ENCODE data around the gene GLT1D1. TPM values are rescaled to one million over a fixed set of nuclear protein-coding genes. Genes with fewer than 3 reads are reported as not detected.
A peak's percentile ranks its signal among the peaks of the same experiment; 100 is the strongest.

The GLT1D1 gene
- total and polyA plus RNA-seq, 5 donors, result 0.07 to 0.44 (median 0.38) TPM; not detected in 1

DNA sequence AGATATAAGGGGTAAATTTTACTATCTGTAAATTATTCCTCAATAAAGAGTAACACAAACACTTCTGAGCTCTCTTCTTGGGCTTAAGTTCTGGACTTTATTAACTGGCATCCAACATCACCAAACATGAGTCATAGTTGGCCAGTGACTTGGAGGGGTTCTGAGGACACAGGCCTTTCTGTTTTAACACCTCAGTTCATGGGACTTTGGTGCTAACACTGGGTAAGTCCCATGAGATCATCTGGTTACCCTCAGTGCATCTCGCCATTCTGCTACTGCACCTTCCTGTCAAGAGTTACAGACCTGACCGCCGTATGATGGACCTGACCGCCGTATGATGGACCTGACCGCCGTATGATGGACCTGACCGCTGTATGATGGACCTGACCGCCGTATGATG lies 39.4 kb upstream of the GLT1D1 start:
- no peak for ATAC-seq
- no peaks in the 10 kb centered on the region for H3K27me3 ChIP-seq (ENCODE audit: control insufficient read depth, insufficient read depth)
- DNase-seq, result no peak
- no peak overlapping the region for H3K4me3 ChIP-seq (ENCODE audit: low read length)
- WGBS, result 78% methylated on average over 10 of the region's 10 CpGs
- intact Hi-C loops (cut with DNase I), result no loop called here
- no peak overlapping the region for H3K27ac ChIP-seq (ENCODE audit: low read length)
- no peaks in the 10 kb centered on the region for H3K9me3 ChIP-seq (ENCODE audit: control insufficient read depth, low read length)
- peaks cover 12% of the 10 kb centered on the region for H3K4me1 ChIP-seq (ENCODE audit: control insufficient read depth, insufficient read depth, low read length)

DNA sequence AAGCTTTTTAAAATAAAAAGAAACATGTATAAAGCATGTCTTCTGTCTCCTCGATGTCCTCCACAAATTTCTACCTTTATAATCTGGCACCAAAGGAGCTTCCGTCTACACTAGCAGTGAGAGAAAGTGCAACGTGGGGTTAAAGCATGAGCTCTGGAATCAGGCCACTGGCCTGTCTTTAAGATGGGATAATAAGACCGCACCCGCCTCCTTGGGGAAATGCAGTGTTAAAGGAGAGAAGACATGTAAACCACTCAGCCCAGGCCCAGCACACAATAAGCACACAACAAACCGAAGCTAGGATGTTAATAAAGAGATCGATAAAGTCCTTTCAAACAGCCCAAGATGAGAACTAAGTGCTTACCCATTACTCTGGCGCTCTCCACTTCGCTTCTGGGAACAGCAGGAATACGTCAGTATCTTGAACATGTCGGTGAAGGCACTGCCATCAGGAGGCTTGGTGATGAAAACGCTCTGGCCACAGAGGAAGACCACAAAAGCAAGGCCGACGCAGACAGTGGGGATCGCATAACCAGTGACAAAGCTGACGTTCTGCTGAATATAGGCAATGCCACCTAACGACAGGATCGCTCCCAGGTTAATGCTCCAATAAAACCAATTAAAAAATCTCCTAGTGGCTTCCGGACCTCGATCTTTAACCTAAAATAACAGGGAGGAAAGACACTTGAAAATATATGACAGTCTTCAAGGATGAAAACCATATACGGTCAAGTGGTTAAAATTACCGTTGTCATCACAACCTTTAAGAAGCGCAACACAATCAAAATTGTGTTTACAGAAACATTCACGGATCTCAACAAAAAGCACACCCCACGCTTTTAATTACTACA lies 38.6 kb upstream of the GLT1D1 start:
- Histone ChIP-seq H3K4me3 (ENCODE audit: low read length) (no peak overlapping the region), H3K27me3 (ENCODE audit: control insufficient read depth, insufficient read depth) (no peaks in the 10 kb centered on the region), H3K4me1 (ENCODE audit: control insufficient read depth, insufficient read depth, low read length) (peaks cover 12% of the 10 kb centered on the region), H3K9me3 (ENCODE audit: control insufficient read depth, low read length) (no peaks in the 10 kb centered on the region), H3K27ac (ENCODE audit: low read length) (no peak overlapping the region)
- DNase-seq (peak in 2 of 3 donors; percentile 36 to 70), ATAC-seq (no peak)
- WGBS, result 91% methylated on average over 25 of the region's 25 CpGs
- intact Hi-C loops (cut with DNase I), result no loop called here

DNA sequence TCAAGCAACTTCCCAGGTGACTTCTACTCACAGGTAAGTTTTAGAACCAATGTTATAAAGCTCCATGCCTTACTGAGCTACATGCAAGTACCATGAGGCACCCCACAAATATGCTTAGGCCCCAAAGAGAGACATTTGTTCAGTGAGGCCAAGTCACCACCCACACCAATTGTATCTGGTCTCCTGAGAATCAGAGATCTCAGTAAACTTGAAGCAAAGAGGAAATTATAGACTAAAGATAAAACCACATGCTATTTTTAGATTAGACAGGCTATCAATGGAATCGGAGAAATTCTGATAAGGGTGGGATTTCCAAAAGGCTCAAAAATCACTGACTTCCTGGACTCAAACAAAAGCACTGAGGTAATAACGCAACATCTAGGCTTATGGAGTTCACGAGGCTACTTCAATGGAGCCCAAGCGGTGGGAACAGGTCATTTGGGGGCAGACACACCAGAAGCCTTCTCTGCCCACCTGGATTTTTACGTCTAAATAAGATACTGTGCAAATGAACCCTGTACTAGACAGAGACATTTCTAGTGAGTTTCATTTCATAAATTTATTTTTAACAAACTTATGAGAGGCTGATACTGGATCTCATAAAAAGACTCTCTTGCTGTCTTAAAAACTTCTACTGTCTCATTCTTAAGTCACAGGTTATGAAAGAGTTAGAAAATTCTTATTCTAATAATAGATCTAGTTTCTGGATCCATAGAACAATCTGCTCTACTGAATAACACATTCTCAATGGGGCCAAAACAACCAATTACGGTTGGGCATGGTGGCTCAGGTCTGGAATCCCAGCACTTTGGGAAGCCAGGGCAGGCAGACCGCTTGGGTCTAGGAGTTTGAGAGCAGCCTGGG lies 37.3 kb upstream of the GLT1D1 start:
- DNase-seq, result no peak
- Histone ChIP-seq H3K27ac (ENCODE audit: low read length) (peak overlapping the region; percentile 91), H3K4me1 (ENCODE audit: control insufficient read depth, insufficient read depth, low read length) (peaks cover 6% of the 10 kb centered on the region), H3K4me3 (ENCODE audit: low read length) (no peak overlapping the region), H3K9me3 (ENCODE audit: control insufficient read depth, low read length) (no peaks in the 10 kb centered on the region), H3K27me3 (ENCODE audit: control insufficient read depth, insufficient read depth) (no peaks in the 10 kb centered on the region)
- WGBS, result 69% methylated on average over 7 of the region's 7 CpGs
- ATAC-seq, result no peak
- intact Hi-C loops (cut with DNase I), result no loop called here

DNA sequence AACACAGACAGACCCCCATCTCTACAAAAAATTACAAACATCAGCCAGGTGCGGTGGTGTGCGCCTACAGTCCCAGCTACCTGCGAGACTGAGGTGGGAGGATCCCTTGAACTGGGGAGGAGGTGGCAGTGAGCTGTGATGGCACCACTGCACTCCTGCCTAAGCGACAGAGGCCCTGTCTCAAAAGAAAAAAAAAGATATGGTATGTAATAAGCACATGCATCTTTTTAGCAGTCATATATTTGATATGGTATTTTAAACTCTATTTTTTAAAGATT lies 36.7 kb upstream of the GLT1D1 start:
- Histone ChIP-seq H3K4me1 (ENCODE audit: control insufficient read depth, insufficient read depth, low read length) (peaks cover 8% of the 10 kb centered on the region), H3K27ac (ENCODE audit: low read length) (peak overlapping the region; percentile 91), H3K9me3 (ENCODE audit: control insufficient read depth, low read length) (no peaks in the 10 kb centered on the region), H3K27me3 (ENCODE audit: control insufficient read depth, insufficient read depth) (no peaks in the 10 kb centered on the region), H3K4me3 (ENCODE audit: low read length) (no peak overlapping the region)
- intact Hi-C loops (cut with DNase I), result no loop called here
- ATAC-seq (no peak), DNase-seq (no peak)
- WGBS, result 95% methylated on average over 4 of the region's 4 CpGs

DNA sequence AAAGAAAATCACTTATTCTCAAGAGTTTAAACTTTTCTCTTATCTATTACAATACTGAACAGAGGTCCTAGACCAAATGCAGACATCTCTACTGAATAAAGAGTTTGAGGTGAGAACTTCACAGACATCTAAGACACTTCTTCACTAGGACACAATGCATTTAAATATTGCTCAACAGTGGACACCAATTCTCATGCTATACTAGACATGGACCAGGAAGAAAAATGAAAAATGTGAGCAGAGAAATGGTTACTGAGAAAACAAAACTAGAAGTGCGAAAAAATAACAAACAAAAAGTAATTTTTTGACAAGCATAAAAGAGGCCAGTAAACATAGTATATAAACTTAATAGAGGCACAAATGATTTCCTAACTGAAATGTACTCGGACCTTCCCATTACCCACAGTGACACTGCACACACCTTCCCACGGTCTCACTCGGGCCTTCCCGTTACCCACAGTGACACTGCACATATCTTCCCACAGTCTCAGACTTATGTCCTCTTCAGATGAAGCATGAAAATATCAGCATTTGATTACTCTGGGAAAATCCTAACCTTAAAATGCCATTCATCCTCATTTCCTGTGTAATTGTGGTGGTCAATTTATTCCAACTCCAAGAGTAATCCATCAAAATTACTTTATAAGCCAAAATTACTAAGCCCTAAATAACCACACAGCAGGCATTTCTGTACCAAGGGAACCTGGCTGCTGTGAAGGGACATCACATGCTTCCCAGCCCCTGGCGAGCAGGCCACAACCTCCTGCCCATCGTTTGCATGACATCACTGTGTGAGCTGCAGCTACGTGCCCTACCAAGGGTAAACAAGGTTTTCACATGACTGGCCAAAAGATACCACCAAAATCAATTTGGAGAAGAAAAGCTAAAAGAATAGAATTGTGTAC lies 35.9 kb upstream of the GLT1D1 start:
- intact Hi-C loops (cut with DNase I), result no loop called here
- 45% methylated on average over 8 of the region's 8 CpGs for WGBS
- Histone ChIP-seq H3K4me1 (ENCODE audit: control insufficient read depth, insufficient read depth, low read length) (peaks cover 8% of the 10 kb centered on the region), H3K27me3 (ENCODE audit: control insufficient read depth, insufficient read depth) (no peaks in the 10 kb centered on the region), H3K27ac (ENCODE audit: low read length) (peak overlapping the region; percentile 89), H3K4me3 (ENCODE audit: low read length) (no peak overlapping the region), H3K9me3 (ENCODE audit: control insufficient read depth, low read length) (no peaks in the 10 kb centered on the region)
- peak; percentile 45 to 80 (median 80) for DNase-seq
- ATAC-seq, result peak; percentile 72 to 87

DNA sequence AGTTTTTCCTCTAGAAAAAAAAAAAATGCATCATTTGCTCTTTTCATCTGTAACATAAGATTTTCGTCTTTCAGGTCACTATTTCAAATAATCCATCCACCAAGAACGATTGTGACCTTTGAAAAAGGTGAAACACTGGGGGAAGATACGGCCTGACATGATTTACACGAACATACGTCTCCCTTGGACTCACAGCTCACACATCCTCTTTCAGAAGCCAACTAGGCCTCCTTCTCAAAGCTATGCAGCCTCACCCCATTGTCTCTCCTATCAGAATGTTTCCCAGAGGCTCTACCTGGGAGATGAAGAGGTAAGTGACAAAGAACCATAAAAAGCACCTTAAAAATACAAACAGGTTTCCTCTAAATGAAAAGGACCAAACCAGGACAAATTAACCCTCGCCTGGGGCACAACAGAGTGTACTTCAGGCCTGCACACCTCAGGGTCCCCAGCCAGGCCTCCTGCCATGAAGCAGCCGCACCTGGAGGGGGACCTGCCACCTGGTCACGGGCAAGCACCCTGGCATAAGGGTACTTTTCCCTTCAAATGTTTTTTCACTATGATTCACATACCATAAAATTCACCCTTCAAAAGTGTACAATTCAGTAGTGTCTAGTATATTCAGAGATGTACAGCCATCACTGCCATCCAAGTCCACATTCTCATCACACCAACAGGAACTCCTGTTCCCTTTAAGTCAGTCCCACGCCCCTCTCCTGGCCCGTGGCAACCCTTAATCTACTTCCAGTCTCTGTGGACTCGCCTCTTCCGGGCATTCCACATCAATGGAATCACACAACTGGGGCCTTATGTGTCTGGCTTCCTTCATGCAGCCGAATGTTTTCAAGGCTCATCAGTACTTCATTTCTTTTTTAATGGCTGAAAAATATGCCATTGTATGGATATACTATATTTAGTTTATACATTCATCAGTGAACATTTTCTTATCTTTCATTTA lies 34.9 kb upstream of the GLT1D1 start:
- H3K27me3 ChIP-seq (ENCODE audit: control insufficient read depth, insufficient read depth), result no peaks in the 10 kb centered on the region
- intact Hi-C loops (cut with DNase I), result no loop called here
- 47% methylated on average over 13 of the region's 13 CpGs for WGBS
- no peak overlapping the region for H3K4me3 ChIP-seq (ENCODE audit: low read length)
- peaks cover 9% of the 10 kb centered on the region for H3K4me1 ChIP-seq (ENCODE audit: control insufficient read depth, insufficient read depth, low read length)
- peak overlapping the region; percentile 88 for H3K27ac ChIP-seq (ENCODE audit: low read length)
- no peaks in the 10 kb centered on the region for H3K9me3 ChIP-seq (ENCODE audit: control insufficient read depth, low read length)
- peak; percentile 17 to 65 for ATAC-seq
- DNase-seq, result peak; percentile 27 to 69 (median 43)

DNA sequence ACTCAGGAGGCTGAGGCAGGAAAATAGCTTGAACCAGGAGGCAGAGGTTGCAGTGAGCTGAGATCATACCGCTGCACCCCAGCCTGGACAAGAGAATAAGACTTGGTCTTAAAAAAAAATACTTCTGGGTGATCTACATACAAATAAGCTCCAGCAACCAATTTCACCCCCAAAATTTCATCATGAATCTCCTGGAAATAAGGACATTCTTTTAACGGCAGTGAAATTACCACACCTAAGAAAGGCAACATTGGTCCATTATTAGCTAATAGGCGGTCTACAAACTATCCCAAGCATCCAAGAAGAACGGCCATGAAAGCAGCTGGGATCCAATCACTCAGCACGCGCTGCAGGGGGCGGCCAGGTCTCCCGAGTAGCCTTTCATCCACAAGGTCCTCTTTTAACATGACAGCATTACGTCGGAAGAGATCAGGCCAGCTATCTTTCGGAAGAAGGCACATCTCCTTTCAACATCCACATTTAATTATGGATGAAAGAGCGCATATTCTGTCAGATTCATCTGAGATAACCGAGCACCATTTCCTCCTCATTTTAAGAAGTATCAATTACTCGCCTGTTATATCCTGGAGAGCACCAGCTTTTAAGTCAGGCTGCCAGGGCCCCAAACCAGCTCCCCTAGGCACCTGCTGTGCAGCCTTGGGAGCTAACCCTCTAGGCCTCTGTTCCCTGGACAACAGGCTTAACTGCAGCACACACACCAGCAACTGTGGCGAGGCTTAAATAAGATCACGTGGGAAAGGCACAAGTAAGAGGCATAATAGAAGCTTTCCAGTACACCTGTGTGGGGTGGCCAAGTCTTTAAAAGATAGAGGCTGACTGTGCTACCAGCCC lies 33.8 kb upstream of the GLT1D1 start:
- H3K27me3 ChIP-seq (ENCODE audit: control insufficient read depth, insufficient read depth), result no peaks in the 10 kb centered on the region
- H3K9me3 ChIP-seq (ENCODE audit: control insufficient read depth, low read length), result no peaks in the 10 kb centered on the region
- peak overlapping the region; percentile 47 for H3K27ac ChIP-seq (ENCODE audit: low read length)
- H3K4me3 ChIP-seq (ENCODE audit: low read length), result no peak overlapping the region
- ATAC-seq (no peak), DNase-seq (peak in 1 of 3 donors; percentile 18)
- intact Hi-C loops (cut with DNase I), result no loop called here
- 80% methylated on average over 16 of the region's 16 CpGs for WGBS
- peaks cover 9% of the 10 kb centered on the region for H3K4me1 ChIP-seq (ENCODE audit: control insufficient read depth, insufficient read depth, low read length)

DNA sequence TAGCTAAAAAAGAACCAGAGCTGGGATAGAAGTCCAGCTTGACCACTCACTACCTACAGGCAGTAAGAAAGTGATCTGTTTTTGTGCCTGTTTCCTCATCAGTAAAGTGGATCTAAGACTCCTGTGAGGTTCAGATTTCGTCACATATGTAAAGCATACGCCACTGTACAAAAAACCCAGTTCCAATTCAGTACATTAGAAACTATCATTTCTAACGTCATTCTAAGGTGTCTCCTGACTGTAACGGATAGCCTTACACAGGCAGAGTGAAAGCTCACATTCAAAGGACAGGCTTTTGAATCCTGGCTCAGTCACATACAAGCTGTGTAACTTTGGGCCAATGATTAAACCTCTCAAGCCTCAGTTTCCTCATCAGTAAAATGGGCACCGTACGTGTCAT lies 33.0 kb upstream of the GLT1D1 start:
- no peak for ATAC-seq
- WGBS, result 91% methylated on average over 6 of the region's 6 CpGs
- Histone ChIP-seq H3K4me1 (ENCODE audit: control insufficient read depth, insufficient read depth, low read length) (peaks cover 9% of the 10 kb centered on the region), H3K27me3 (ENCODE audit: control insufficient read depth, insufficient read depth) (no peaks in the 10 kb centered on the region), H3K9me3 (ENCODE audit: control insufficient read depth, low read length) (no peaks in the 10 kb centered on the region), H3K4me3 (ENCODE audit: low read length) (no peak overlapping the region), H3K27ac (ENCODE audit: low read length) (peak overlapping the region; percentile 47)
- no peak for DNase-seq
- intact Hi-C loops (cut with DNase I), result no loop called here

DNA sequence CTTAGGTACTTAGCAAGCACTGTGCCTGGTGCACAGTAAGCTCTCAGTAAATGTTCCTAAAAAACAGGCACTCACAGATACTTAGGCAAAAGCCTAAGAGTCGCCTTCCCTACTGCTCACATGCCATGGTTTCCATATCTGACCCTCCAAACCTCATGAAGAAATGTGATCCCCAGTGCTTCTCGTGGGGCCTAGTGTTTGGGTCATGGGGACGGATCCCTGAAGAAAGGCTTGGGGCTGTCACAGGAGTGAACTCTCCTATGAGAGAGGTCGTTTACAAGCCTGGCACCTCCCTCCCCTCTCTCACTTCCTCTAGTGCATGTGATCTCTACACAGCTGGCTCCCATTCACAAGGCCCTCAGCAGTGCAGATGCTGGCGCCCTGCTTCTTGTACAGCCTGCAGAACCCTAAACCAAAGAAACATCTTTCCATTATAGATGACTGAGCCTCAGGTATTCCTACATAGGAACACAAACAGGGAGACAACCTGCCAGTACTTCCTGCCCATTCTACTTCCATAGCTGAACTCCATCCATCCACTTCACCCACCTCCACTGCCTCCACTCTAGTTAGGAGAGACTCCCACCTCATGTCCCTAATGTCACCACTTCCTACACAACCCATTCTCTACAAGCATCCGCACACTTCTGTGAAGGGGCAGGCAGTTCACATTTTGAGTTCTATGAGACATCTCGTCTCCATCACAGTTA lies 32.4 kb upstream of the GLT1D1 start:
- DNase-seq, result peak; percentile 35 to 66 (median 64)
- no peak overlapping the region for H3K4me3 ChIP-seq (ENCODE audit: low read length)
- H3K4me1 ChIP-seq (ENCODE audit: control insufficient read depth, insufficient read depth, low read length), result peaks cover 9% of the 10 kb centered on the region
- WGBS, result 65% methylated on average over 7 of the region's 7 CpGs
- ATAC-seq, result peak in 1 of 2 donors; percentile 23
- H3K9me3 ChIP-seq (ENCODE audit: control insufficient read depth, low read length), result no peaks in the 10 kb centered on the region
- H3K27ac ChIP-seq (ENCODE audit: low read length), result peak overlapping the region; percentile 46
- no peaks in the 10 kb centered on the region for H3K27me3 ChIP-seq (ENCODE audit: control insufficient read depth, insufficient read depth)
- intact Hi-C loops (cut with DNase I), result no loop called here
